Measurements from ENCODE around the gene C11orf54.

C11orf54 gene

GRCh38 chr11:93741094-93741881 is at the start of gene C11orf54, which contains the start of gene TAF1D:
Gene C11orf54, plus strand, starts transcription at chr11:93741672. Its CDS starts 5,722 bp downstream, at chr11:93747394.
Gene TAF1D, minus strand, starts transcription at chr11:93741495. Its CDS starts 2,191 bp downstream, at chr11:93739304.
- peak; percentile 82 for DNase-seq

DNA sequence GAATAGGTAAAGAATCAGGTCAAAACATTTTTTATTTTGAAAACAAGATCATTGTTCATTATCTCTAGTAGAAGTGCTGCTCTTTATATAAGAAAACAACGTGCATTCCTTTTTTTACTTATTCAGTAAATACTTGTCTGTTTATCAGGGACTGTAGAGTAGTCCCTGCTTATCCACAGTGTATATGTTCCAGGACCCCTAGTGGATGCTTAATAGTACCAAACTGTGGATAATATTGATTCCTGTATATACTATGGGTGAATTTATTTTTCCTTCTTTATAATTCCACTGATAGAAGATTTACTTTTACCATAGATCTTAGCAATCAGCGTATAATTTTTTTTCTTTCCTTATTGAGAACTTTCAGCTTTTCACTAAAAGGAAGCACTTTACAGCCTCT is 47.4 kb upstream of the C11orf54 start:
- DNase-seq: no peak

GRCh38 chr11:93694557-93694956 is 46.9 kb upstream of the C11orf54 start:
- no peak for DNase-seq

DNA sequence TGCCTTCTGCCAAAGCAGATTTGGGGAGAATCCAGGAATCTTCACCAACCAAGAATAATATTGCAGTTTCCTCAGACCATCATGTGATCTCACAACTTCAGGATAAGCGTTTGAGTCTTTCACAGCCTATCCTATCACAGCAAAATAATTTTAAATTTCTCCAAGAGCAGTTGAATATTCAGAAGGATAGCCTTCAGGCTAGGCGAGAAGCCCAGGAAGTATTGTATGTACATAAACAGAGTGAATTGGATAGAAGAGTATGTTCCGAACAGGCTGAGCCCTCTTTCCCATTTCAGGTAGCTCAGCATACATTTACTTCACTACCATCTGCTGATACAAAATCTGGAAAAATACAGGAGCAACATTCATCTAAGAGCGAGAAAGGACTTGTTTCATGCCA is 43.9 kb upstream of the C11orf54 start:
- no peak for DNase-seq

- no peak for DNase-seq
Measured at GRCh38 chr11:93700830-93701229, 40.6 kb upstream of the C11orf54 start.

DNA sequence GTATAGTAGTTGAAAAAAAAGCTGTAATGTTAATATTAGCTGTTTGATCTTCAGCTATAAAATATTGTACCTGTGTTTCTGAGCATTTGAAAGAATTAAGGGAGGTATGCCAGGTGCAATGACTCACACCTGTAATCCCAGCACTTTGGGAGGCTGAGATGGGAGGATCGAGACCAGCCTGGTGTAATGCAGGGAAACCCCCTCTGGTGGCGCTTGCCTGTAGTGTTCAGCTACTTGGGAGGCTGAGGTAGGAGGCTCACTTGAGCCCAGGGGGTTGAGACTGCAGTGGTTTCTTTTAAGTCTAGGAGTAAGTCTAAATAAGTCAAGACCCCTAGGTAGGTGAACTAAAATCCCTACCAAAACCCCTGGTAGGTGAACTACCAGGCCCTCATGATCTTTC is 37.2 kb upstream of the C11orf54 start:
- no peak for DNase-seq

DNA sequence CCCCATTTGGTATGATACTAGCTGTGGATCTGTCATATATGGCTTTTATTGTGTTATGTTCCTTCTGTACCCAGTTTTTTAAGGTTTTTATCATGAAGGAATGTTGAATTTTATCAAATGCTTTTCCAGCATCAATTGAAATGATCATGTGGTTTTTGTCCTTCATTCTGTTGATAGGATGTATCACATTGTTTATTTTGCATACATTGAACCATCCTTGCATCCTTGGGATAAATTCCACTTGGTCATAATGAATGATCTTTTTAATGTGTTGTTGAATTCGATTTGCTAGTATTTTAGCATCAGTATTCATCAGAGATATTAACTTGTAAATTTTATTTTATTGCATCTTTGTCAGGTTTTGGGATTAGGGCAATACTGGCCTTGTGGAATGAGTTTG is 31.2 kb upstream of the C11orf54 start:
- DNase-seq: no peak

DNA sequence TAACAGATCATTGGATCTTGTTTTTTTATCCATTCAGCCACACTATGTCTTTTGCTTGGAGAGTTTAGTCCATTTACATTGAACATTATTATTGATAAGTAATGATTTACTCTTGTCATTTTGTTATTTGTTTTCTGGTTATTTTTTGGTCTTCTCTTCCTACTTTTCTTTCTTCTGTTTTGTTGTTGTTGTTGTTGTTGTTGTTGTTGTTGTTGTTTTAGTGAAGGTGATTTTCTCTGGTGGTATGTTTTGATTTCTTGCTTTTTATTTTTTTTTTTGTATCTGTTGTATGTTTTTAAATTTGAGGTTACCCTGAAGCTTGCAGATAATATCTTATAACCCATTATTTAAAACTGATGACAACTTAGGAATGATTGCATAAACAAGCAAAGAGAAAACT is 28.8 kb upstream of the C11orf54 start:
- no peak for DNase-seq

- DNase-seq: no peak
Measured at GRCh38 chr11:93715797-93716396, 25.6 kb upstream of the C11orf54 start.

GRCh38 chr11:93717501-93717900 is 24.0 kb upstream of the C11orf54 start:
- no peak for DNase-seq

DNA sequence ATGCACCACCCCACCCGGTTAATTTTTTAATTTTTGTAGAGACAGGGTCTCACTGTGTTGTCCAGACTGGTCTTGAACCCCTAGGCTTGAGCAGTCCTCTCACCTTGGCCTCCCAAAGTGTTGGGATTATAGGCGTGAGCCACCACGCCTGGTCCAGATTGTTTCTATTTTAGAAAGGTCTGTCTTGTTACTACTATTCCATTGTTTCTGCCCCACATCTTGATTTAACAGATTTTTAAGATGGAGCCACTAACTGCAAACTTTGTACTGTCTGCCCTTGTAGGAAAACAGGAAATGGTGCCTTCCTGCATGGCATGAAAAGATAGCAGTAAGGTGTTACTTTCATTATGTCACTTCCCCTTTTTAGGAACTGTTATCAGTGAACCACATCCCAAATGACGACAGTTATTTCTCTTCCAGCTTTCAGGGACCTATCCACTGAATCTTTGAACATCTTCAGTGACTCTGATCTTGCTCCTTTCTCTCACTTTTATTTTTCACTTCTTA is 23.4 kb upstream of the C11orf54 start:
- peak; percentile 59 for DNase-seq

DNA sequence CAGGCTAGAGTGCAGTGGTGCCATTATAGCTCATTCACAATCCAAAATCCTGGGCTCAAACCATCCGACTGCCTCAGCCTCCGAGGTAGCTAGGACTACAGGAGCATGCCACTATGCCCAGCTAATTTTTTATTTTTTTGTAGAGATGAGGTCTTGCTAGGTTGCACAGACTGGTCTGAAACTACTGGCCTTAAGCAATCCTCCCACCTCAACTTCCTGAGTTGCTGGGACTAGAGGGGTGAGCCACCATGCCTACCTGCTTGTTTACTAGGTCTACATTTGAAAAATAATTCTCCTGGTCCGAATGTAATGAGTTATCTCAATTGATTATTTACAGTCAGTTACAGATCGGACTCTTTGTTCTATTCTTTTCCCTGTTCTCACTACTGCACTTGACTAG is 22.2 kb upstream of the C11orf54 start:
- no peak for DNase-seq

GRCh38 chr11:93720522-93720921 is 20.9 kb upstream of the C11orf54 start:
- no peak for DNase-seq

GRCh38 chr11:93724089-93724488 is 17.4 kb upstream of the C11orf54 start:
- no peak for DNase-seq

DNA sequence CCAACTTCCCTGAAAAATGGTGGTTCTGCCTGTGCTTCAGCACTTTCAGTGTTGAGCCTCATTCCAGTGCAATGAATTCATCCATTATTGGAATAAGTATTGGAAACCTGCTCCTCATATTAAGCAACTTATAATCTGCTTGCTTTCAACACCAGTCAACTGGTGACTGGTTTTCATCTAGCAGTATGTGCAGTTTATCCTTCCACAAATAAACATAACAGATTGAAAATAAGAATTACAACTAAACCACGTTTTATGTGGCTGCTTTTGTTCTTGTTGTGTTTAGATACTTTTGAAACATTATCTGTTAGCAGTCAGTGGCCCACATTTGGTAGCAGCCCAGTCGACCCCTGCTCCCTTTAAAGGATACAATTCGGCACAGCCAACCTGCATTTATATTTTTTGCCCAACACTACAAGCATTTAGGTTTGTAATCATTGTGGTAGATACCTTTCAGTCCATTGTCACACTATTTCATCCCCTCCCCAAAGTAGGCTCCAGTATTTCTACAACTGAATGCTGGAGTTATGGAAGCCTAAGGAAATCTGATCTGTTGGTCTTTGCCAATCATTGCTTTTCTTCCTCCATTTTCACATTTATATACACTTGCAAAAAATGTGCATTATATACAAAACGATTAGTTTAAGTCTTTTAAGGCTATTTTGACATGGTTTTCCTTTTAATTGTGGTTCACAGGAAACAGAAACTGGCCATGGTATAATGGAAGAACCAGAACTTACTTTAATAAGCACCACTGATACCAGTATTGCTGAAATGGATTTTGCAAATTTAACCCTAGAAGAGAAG is 13.3 kb upstream of the C11orf54 start:
- no peak for DNase-seq

DNA sequence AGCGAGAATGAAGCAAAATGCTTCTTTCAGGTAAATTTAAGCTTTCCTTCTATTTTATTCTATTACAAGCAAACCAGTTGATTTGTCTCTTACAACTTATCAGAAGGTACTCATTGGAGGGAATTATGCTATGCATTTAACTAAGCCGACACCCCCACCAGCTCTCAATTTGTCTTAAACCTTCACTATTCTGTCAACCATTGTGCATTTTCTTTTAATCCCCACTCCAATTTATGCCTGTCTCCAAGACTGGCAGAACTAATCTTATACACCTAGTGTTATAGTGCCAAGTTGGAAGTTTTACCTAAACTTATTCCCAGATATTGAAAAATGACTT is 12.7 kb upstream of the C11orf54 start:
- no peak for DNase-seq

GRCh38 chr11:93729129-93729616 is 12.3 kb upstream of the C11orf54 start:
- no peak for DNase-seq

GRCh38 chr11:93730108-93731107 is 11.1 kb upstream of the C11orf54 start:
- DNase-seq: no peak

DNA sequence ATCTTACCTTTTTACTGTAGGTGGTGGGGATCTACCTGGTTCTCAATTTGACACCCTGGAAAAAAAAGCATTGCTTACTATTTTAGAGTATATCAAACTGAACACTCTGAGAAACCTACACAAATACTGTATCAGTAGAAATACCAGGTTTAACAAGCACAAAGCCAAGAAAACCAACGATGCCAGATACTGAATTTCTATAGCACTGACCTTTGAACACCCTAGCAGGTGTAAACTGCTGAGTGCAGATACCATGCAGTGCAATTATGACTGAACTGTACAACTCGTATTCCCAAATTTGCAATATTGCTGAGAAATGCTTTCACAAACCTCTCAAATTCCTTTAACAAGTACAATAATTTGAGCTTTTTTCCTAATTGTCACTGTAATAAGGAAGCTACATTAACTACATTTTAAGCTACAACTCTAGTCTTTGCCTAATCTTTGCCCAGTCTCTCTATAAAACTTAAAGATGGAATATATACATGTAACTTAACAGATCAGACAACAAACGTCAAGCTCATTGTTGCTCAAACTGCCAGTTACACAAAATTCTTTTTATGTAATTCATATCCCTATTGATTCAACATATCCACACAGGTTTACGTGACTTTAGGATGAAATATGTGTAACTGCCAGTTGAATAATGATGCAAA is 9.1 kb upstream of the C11orf54 start:
- DNase-seq: no peak

DNA sequence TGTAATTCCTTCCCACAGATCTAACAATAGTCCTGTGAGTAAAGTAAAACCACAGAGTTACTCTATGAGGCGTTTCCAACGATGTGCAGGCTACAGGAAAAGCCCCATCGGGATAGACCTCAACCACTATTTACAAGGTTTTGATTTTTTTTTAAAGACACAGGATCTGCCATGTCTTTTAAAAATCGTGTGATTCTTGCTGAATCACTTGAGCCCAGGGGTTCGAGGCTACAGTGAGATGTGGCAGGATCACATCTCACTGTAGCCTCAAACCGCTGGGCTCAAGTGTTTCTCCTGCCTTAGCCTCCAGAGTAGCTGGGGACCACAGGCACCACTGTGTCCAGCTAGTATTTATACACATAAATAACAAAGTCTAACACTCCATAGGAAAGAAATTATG is 8.0 kb upstream of the C11orf54 start:
- DNase-seq: peak; percentile 0

- no peak for DNase-seq
Measured at GRCh38 chr11:93734427-93735222, 6.8 kb upstream of the C11orf54 start.

Data from SIG-M5 (cell line).